GM18508 (cell line): ENCODE data around the gene PACSIN3.
"Not testable (repeated sequence)": the region's sequence is repeated elsewhere in the genome, so short reads cannot be mapped to it uniquely, and the experiment has no call there.

Source experiments
- ATAC-seq: cut with Tn5 transposase; IDR thresholded peaks from one replicate; pipeline ENCODE4 v1.9.1; 2021; ENCODE audit warnings: moderate number of reproducible peaks; ENCODE audit not compliant: insufficient read depth, unreplicated experiment

The PACSIN3 gene

GRCh38 chr11:47198161-47198560, 11.9 kb upstream of the PACSIN3 start:
- not testable (repeated sequence) for ATAC-seq

GRCh38 chr11:47192111-47192510, 5.9 kb upstream of the PACSIN3 start:
- no peak for ATAC-seq

DNA sequence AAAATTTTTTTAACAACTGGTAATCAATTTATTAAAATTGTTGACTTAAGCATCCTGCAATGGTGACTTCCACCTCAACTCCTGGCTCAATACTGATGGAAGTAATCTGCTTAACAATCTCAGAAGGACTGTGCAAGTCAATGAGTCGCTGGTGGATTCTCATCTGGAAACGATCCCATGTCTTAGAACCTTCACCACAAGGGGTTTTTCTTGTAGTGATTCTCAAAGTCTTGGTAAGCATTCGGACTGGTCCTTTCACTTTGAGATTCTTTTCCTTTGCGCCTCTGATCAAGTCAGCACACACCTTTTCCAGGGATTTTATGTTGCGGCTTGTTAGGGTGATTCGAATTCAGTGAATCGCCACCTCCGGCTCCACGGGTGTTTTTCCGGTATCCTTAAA, 4.9 kb upstream of the PACSIN3 start:
- not testable (repeated sequence) for ATAC-seq

- no peak for ATAC-seq
These were observed 3.0 kb upstream of the PACSIN3 start for GRCh38 chr11:47189100-47189834.

DNA sequence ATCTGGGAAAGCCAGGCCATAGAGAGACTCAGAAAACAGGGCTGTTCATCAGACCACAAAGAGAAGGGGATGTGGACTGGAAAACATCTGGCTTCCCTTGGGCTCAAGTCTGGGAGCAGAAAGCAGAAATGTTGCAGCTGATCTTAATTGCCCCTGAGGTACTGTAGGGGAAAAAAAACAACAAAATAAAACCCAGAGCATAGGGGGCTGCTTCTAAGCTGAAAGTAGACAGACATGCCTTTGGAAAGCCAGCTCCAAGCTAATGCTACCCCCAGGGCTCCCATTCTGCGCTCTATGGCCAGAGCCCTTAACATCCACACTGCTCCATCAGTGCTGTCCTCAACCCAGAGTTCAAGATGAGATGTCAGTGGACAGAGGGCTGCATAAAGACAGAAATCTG, 2.0 kb upstream of the PACSIN3 start:
- no peak for ATAC-seq

- no peak for ATAC-seq
These were observed 1.5 kb upstream of the PACSIN3 start for GRCh38 chr11:47187723-47188122.

GRCh38 chr11:47186700-47187695, 764 bp upstream of the PACSIN3 start:
- no peak for ATAC-seq

DNA sequence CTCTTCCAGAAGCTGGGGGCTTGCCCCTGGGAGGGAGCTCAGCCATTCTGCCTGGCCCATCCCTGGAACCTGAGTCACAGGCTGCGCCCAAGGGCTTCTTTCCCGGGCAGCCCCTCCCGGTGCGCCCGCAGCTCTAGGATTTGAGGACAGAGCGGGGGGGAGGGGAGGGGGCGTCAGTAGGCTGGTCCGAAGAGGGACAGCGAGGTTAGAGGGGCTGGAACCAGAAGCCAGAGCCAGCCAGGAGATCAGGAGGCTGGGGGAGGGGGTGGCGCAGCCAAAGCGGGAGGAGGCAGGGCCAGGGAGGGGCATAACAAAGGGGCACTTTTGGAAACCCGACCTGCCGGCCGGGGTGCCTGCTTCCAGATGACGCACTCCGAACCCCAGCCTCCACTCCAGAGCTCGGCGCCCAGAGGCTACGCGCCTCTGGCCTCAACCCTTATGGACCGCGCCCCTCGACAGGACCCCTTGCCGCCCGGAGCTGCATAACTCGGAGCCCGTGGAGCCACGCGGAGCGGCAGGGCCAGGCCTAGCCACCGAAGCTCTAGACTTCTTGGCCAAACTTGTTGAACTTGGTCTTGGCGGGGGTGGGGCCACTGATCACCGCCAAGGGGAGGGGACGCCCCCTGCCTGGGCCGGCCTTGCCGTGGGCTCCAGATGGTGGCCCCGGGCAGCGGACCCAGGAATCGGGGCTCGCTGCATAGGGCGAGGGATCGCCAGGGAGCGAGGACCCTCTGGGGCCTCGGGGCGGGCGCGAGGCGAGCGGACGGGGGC, 744 bp downstream of the PACSIN3 start:
- no peak for ATAC-seq

- ATAC-seq = no peak
These were observed 1.4 kb downstream of the PACSIN3 start for GRCh38 chr11:47184711-47185304.

DNA sequence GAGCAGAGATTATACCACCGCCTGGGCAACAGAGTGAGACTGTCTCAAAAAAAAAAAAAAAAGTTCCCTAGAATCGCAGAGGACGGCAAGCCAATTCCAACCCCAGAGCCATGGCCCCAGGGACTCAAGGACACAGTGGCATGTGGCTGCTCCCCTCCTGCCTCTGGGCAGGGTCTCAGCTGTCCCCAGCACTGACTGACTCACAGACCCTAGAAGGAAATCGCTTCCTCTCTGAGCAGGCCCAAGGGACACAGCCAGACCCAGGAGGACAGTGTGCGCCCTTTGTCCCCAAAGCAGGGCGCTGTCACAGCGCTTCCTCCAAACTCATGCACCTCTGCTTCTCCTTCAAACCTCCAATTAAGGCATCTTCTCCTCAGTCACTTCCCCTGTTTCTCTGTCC, 2.3 kb downstream of the PACSIN3 start:
- ATAC-seq = no peak

DNA sequence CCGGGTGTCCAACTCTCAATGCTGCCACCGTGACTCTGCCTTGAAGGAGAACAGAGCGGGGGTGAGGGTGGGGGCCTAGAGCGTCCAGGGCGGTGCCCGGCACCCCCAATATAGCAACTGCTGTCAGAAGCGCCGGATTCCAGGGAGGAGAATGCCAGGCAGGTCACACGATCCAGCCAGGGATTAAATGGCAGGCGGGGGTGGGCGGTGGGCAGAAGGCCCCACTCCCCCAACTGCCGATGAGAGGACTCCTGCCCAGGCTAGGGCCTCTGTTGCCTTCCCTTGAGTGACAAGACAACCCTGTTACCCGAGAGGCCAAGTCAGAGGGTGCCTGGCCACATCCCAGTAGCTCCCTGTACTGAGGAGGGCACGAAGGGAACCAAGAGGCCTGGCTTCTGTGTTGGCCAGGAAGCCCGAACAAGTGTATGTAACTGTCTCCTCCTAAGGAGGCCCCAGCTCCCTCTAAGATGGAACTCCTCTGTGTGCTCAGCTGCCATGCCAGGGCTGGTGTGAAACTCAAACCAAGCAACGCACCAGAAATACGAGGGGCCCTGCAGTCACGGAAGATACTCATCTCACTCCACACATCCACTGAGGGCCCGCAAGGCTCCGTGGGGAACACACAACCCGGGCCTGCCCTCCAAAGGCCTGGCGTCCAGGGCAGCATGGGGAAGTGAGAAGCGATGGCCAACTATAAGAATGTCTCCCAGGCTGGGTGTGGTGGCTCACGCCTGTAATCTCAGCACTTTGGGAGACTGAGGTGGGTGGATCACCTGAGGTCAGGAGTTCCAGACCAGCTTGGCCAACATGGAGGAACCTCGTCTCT, 3.0 kb downstream of the PACSIN3 start:
- ATAC-seq = no peak

- no peak for ATAC-seq
These were observed 3.9 kb downstream of the PACSIN3 start for GRCh38 chr11:47182380-47182779.

DNA sequence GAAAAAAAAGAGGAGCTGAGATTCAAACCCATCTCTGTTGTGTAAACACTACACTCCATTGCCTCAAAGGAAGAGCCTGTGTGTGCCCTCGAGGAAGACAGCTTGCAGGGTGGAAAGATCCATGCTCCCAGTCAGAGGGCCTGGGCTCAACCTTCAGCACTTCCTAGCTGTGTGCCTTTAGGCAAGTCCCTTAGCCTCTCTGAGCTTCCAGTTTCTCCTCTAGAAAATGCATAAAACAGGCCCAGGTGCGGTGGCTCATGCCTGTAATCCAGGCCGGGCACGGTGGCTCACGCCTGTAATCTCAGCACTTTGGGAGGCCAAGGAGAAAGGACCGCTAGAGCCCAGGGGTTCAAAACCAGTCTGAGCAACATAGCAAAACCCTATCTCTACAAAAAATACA, 5.0 kb downstream of the PACSIN3 start:
- ATAC-seq = no peak

DNA sequence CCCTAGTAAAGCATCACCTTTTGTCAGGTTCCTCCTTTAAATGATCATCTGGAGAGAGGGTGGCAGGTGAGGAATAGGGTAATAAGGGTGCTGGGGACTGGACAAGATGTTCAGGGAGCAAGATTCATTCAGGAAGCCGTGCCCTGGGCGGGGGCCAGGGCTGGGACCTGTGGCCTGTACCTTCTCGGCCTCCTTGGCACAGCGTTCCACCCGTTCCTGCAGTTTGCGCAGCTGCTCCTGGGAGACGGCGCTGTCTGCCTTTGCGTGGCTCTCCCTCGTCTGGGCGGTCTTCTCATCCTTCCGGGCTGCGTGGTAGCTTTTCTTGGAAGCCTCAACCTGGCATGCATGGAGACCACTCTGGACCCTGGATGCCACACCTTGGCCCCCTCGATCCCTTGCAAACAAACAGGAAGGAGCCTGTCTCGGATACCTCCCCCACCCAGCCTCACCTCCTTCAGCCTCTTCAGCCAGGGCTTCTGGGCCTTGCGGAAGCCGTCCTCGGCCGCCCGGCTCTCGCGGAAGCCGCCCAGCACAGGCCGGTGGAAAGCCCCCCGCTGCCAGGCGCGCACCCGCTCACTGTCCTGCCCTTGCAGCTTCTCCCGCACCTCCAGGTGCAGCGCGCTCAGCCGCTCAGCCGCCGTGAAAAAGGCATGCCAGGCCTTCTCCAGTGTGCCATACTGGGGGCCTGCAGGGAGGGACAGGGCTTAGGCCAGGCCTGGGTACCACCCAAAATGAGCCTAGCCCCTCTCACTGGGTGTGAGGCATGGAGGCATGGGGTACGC, 6.0 kb downstream of the PACSIN3 start:
- no peak for ATAC-seq

GRCh38 chr11:47179655-47179991, 6.6 kb downstream of the PACSIN3 start:
- no peak for ATAC-seq

GRCh38 chr11:47178737-47179654, 7.2 kb downstream of the PACSIN3 start:
- no peak for ATAC-seq

GRCh38 chr11:47178316-47178715, 7.9 kb downstream of the PACSIN3 start:
- ATAC-seq = no peak

DNA sequence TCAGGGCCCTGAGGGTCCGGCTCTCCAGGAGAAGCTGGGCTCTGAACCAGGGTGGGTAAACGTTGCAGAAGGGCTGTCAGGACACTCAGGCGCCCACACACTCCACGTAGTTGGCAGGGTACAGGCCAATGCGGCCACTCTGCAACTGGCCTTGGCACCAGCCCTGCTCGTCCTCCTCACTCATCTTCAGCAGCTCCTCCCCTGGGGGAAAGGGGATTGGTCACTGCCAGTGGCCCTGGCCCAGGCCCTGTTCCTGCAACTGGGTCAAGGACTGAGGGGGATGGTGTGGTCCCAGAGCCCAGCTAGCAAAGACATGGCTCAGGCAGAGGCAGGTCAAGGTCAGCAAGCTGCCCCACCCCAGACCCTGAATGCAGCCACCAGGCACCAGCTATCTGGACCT, 8.4 kb downstream of the PACSIN3 start:
- ATAC-seq = no peak
